Ureter (tissue), 1 donor: Measurements from ENCODE around the gene RSPH4A. TPM values are rescaled to one million over a fixed set of nuclear protein-coding genes. Genes with fewer than 3 reads are reported as not detected.
"Not testable (repeated sequence)": the region's sequence is repeated elsewhere in the genome, so short reads cannot be mapped to it uniquely, and the experiment has no call there.

Source experiments
- DNase-seq: peaks from one replicate; pipeline ENCODE4 v3.0.0-alpha.2; 2020; ENCODE audit warnings: low spot score
- total RNA-seq: library from RNA; stranded (reverse); gene quantifications from one replicate; pipeline ENCODE4 v1.2.4, GENCODE V29; 2023
- donor health status: DM: yes; HTN: yes; CAD: no.

The RSPH4A gene
- total RNA-seq, 1 donor from 2014 or later: 0.55 TPM

DNA sequence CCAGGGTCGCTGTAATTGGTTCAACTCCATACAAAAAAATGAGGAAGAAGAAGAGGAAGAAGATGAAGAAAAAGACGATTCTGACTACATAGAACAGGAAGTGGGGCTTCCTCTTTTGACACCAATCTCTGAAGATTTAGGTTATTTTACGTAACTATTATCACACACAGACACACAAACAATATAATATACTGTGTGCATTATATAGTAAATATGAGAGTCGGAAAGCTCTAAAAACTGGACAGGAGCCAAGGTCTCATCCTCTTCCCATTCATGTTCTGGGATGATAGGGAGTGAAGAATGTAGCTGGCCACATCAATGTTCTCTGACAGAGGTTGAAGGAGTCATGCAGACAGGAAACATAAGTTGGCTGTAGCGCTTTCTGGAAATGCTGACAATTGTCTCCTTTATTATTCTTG, 13.3 kb downstream of the RSPH4A start:
- DNase-seq: no peak

DNA sequence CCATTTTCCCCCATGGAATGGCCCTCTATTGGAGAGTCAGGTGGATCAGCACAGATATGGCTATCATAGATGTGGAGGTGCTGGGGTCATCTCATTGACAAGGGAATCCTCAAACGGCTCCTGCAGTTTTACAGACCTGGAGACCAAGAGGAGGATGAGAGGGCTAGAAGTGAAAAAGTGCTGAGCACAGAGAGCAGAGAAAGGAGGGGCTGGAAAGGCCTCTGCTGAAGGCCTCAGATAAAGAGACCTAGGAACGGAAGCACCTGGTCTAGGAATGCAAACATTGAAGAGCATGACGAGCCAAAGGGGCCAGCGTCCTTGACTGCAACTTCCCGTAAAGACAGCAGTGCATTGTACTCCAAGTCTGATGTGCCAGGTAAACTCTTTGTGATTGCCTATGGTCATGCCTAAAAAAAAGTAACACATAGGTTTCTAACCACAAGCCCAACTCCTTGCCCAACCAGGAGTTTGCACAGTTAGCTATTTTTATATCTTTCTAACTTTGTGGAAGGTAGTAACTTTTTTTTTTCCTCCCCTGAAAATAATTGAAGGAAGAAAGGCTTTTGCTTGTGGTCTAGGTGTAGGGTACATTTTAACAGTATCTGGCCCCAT, 15.2 kb downstream of the RSPH4A start:
- no peak for DNase-seq

DNA sequence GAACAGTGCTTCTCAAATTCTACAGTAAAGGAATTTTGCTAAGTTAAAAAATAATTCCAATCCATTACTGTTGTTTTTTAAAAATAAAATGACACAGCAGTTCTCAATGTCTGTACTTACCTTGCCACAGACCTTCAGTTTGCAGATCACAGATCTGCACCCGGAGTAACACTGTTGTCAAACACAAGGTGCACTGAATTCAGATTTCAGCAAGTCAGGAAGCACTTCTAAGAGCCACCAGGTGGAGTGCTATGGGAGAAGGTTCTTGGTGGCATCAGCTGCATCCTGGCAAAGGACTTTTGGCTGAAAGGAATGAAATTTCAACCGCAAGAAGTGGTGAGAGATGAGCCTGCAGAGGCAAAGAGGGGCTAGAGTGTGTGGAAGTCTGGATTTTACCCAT, 17.4 kb downstream of the RSPH4A start:
- DNase-seq: no peak

DNA sequence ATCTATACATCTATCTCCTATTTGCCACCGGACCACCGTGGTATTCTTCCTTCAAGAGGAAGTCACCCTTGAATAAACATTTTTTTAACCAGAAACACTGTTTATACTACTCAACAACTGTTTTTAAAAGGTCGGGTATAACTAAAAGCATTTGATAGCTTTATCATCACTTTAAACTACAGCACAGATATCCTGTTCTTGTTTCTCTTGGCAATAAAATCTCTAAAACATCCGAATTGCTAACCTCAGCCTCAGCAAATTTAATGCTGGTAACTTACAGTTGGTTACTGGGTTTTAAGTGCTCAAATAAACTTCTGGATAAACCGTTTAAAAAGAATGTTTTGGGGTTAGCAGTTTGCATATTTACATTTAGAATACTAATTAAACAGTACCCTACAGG, 31.9 kb downstream of the RSPH4A start:
- DNase-seq: no peak

DNA sequence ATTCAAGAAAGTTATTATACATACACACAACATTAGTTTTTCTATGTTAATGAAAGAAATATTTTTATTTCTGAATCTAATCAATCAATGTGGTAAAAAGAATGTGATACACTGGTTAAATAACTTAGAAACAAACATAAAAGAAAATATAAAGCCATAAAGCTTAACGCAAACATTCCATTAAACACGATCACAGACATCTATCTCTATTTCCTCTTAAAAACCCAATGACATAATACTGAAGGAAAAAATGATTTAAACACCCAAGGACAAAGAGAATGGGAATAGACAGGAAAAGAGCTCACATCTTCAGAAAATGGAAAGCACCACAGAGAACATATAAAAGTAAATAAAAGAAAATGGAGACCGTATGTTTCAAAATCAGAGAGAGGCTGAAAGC, 32.9 kb downstream of the RSPH4A start:
- DNase-seq: no peak

DNA sequence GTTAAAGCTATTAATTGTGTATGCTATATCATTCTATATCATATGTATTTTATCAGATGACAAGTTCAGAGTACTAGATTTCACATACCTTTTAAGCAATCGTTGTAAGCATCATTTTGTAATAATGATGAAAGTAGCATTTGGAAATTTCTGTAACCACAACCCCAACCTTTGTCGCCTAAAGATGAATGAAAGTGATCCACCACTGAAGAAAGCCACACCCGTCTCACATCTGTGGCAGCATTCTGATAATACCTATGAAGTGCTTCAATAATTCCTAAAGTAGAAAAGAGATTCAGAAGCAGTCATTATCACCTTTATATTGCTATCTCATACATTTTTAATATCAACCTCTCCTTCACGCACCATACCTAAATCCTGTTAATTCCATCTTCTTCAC, 35.6 kb downstream of the RSPH4A start:
- DNase-seq: no peak

DNA sequence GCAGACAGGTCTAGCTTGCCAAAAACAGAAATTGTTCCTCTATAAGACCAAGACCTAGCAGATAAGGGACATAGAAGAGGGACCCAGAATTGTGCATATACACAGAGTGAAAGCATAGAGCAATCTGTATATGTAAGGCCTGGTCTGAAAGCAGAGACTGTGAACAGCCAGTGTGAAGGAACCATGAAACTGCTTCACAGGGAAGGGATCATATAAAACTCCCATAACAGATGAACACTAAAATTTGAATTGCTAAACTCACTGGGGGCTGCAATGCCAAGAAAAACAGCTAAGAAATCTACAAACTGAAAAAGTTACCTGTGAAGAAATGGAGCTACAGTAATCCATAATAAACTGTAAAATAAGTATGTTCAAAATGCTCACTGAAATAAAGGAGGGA, 45.3 kb downstream of the RSPH4A start:
- no peak for DNase-seq

DNA sequence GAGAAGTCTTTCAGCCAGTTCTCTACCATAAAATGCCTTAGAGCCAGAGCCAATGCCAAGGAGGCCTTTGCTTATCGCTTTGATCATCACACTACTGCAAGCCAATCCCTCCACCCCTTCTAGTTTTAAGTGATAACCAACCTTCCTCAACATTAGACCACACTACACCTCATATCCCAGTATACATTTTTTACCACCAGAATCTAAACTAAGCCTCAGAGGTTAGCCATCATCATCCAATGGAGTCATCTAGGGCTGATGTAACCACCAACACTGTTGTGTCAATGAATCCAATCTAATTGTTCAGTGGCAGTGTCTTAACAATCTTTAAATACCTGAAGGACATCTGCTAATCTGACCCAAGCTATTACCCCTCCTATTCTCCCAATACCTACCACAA, 45.9 kb downstream of the RSPH4A start:
- no peak for DNase-seq

DNA sequence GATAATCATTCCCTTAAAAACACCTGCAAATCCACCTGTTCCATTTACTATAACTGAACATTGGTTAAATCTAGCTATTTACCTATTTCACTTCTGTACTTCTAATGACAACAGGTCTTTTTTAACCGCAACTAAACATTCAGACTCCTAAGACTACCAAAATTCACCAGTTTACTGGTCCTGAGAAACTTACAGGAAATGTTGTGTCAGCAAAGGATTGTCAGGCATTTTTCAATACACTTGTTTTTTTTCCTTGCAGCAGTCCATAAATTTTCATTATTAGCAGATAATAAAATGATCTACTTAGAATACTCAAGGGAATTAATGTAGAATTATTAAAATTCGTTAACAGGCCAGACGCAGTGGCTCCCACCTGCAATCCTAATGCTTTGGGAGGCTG, 47.0 kb downstream of the RSPH4A start:
- DNase-seq: no peak

DNA sequence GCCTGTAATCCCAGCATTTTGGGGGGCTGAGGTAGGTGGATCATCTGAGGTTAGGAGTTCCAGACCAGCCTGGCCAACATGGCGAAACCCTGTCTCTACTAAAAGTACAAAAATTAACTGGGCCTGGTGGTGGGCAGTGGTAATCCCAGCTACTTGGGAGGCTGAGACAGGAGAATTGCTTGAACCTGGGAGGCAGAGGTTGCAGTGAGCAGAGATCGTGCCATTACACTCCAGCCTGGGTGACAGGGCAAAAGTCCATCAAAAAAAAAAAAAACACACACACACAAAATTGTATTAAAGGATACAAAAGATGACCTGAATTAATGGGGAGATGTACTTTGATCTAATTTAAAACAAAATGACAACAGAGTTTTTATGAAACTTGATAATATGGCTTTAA, 47.9 kb downstream of the RSPH4A start:
- not testable (repeated sequence) for DNase-seq

DNA sequence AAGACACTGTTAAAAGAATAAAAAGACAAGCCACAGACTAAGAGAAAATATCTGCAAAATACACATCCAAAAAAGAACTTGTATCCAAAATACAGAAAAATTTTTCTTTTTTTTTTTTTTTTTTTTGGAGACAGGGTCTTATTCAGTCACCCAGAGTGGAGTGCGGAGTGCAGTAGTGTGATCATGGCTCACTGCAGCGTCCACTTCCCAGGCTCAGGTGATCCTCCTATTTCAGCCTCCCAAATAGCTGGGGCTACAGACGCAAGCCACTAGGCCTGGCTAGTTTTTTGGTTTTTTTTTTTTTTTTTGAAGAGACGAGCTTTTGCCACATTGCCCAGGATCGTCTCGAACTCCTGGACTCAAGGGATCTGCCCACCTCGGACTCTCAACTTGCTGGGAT, 49.2 kb downstream of the RSPH4A start:
- no peak for DNase-seq

DNA sequence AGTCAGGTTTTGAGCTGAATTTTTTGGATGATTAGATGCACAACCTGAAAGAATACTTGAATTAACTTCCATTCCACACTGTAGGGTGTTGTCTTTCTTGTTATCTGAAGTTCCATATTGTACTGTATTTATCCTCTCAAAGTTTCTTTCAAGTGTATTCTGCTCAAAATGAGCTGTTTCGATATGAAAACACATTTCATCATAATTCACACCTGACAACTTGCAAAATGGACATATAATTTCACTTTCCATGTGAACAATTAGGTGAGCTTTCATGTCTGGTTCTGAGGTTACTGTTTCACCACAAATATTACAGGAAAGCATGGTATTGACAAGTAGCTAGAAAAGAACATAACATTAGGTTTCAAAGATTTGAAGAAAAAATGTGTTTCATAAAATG, 50.6 kb downstream of the RSPH4A start:
- DNase-seq: no peak

DNA sequence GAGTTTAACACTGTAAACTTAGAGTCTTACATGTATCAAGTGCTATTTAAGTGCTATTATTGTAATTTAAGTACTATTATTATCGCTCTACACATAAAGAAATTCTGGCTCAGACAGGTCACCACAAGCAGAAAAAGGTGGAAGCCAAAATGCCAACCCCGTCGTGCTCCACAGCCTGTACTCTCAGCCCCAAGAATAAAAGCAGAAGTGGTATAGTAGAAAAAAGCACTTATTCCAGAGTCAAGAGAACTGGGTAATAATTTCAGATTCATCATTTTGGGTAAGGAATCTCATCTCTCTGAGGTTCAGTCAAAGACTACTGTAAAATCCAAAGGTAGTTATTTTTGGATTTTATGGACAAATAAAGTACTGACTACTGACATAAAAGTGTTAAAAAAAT, 51.3 kb downstream of the RSPH4A start:
- no peak for DNase-seq

DNA sequence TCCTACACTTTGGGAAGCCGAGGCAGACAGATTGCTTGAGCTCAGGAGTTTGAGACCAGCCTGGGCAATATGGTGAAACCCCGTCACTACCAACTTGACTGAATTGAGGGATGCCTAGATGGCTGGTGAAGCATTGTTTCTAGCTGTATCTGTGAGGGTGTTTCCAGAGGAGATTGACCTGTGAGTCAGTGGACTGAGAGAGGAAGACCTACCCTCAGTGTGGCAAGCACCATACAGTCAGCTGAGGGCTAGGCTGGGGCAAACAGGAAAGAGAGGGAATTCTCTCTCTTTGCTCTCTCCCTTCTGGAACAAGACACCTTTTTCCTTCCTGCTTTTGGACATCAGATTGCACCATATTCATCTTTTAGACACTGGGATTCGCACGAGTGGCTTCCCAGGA, 56.0 kb downstream of the RSPH4A start:
- DNase-seq: no peak

DNA sequence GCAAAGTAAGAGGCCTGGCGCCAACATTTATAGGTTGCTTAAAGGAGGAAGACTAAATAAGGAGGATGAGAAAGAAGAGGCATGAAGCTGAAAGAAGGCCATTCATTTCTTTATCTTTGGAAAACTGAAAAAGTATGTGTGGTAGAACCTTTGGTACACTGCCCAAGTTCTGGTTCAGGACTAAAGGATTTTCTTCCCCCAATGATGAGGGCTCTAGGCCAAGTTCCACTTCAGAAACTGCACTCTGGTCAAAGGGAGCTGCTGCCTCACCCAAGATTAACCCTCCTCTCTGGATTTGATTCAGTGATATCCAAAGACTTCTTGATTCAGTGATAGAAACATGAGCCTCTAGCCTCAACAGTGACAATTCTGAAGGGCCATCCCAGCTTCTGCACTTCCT, 59.7 kb downstream of the RSPH4A start:
- no peak for DNase-seq

DNA sequence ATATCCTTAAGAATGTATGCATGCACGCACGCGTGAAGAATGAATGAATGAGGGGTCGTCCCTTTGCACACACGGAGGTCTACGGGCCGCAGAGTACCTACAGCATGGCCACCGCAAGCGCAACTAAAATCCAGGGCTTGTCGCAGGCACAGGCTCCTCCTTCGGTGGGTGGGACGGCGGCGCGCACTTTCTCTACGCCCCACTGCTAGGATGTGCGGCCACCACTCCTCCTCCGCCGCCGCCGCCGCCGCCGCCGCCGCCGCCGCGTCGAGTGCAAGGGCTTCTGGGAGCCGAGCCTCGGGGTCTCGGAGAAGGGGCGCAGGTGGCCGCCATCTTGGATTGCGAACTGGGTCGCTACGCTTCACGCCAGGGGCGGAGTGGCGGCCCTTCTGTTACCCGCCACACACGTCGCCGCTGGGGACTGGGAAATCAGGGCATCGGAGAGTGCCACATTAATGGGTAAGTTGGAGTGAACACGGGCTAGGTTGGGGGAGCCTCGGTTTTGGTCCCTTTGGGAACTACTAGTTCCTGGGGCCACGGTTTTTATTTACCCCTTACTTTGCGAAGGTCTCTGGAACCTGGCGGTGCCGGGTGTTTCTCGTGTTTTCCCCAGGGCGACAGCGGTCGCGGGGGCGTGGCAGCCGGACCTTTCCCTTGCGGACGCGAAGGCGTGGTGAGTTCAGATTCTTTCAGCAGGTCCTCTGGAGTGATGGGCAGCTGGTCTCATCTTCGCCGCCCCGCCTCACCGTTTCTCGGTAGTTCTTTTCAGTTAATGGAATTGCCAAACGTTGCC, 64.8 kb downstream of the RSPH4A start, which contains the start of gene KPNA5:
KPNA5 (plus strand) TSS at position 332 of the 793 bp plus-strand sequence; CDS start at position 456, 124 bp downstream.
- DNase-seq: peak; percentile 93

DNA sequence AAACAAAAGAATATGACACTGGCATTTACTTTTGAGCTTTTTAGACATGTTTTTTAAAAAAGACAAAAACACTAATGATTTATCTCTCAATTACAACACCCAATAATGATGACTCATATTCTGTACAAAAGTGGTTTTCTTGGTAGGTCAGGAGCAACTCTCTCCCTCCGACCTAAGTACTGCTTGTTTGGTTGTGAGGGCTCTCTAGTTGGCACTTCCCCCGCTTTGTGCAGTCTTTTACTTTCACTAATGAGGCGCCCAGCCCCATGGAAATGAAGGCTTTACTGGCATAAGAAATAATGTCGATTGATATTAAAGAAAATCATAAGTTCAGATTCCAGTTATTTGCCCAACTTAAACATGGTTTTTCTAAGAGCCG, 66.0 kb downstream of the RSPH4A start:
- DNase-seq: no peak

Other genes with a start within 250 kb of the RSPH4A start
- 43.9 TPM for gene DSE, start 245.5 kb upstream of the RSPH4A start, total RNA-seq
- 2.2 TPM for gene CALHM6, start 155.1 kb upstream of the RSPH4A start, total RNA-seq
- gene CALHM5, start 104.8 kb upstream of the RSPH4A start, total RNA-seq: 1.7 TPM
- gene TRAPPC3L, start 70.8 kb upstream of the RSPH4A start, total RNA-seq: not detected
- not detected for gene CALHM4, start 62.7 kb upstream of the RSPH4A start, total RNA-seq
- 42.6 TPM for gene RWDD1, start 45.0 kb upstream of the RSPH4A start, total RNA-seq
- 16.5 TPM for gene ZUP1, start 52.3 kb downstream of the RSPH4A start, total RNA-seq
- 21.2 TPM for gene KPNA5, start 64.7 kb downstream of the RSPH4A start, total RNA-seq
- gene FAM162B, start 149.2 kb downstream of the RSPH4A start, total RNA-seq: 5.6 TPM
- not detected for gene GPRC6A, start 212.6 kb downstream of the RSPH4A start, total RNA-seq